ENCODE data around the gene NUMB. TPM values are rescaled to one million over a fixed set of nuclear protein-coding genes. Genes with fewer than 3 reads are reported as not detected.

Gene NUMB
- total and polyA plus RNA-seq, 4 donors: 39.4 to 100 (median 87.8) TPM

DNA sequence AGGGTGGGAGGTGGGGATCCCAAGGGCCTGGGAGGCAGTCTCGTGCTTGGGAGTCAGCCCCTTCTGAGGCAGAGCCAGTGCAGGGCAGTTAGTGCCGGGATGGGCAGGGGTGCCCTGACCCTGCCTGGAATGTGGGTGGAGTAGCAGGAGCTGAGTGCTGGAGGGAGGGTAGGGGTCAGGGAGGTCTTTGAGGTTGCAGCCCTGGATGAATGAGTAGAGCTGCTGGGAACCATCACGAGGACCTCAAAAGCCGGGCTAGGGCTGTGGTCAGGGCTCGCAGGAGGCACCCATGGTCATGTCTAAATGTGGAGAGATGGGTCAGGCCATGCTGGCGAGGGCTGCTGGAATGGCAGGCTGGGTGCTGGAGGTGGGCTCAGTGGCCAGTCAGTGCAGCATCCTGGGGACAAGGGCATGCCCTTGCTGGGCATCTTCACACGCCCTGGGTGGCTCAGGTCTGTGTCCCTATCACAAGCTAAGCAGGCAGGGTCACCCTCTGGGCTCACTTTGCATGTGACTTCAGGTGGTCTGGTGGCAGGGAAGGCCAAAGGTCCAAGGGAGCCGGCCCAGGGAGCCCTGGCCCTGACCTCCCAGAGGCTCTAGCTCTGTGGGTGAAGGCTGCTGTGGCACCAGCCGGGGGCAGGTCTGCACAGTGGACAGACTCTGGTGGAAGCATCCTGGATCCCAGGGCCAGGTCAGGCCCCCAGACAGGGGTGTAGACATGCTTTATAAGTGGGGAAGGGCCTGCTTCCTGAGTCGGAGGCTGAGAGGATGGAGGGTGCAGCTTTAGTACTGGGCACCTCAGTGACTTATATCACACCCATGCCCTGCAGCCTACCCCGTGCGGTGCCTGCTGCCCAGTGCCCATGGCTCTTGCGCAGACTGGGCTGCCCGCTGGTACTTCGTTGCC, 196.6 kb downstream of the NUMB start:
- H3K4me1 ChIP-seq (ENCODE audit: control insufficient read depth in 5 of 5, insufficient read depth in 5 of 5, low read length in 5 of 5): no peaks in the 10 kb centered on the region
- H3K4me3 ChIP-seq: no peak overlapping the region
- ATAC-seq (ENCODE audit: insufficient read depth, low FRiP score) (no peak), DNase-seq (no peak)
- no peak overlapping the region for H3K27ac ChIP-seq (ENCODE audit: low read depth in 1 of 2, low read length in 1 of 2)
- TF ChIP-seq, protein P1, sequence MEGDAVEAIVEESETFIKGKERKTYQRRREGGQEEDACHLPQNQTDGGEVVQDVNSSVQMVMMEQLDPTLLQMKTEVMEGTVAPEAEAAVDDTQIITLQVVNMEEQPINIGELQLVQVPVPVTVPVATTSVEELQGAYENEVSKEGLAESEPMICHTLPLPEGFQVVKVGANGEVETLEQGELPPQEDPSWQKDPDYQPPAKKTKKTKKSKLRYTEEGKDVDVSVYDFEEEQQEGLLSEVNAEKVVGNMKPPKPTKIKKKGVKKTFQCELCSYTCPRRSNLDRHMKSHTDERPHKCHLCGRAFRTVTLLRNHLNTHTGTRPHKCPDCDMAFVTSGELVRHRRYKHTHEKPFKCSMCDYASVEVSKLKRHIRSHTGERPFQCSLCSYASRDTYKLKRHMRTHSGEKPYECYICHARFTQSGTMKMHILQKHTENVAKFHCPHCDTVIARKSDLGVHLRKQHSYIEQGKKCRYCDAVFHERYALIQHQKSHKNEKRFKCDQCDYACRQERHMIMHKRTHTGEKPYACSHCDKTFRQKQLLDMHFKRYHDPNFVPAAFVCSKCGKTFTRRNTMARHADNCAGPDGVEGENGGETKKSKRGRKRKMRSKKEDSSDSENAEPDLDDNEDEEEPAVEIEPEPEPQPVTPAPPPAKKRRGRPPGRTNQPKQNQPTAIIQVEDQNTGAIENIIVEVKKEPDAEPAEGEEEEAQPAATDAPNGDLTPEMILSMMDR (IDR thresholded peaks at IDR 0.05; ENCODE audit: control extremely low read depth, extremely low read depth): no peak
- WGBS, 2 donors: 90 to 93% methylated on average over 15 of the region's 15 CpGs
- no peaks in the 10 kb centered on the region for H3K27me3 ChIP-seq (ENCODE audit: control insufficient read depth in 3 of 3, insufficient read depth in 3 of 3, low read length in 2 of 3)
- no peak overlapping the region for H3K9ac ChIP-seq (ENCODE audit: insufficient read depth in 1 of 2, low read length in 2 of 2)
- no peaks in the 10 kb centered on the region for H3K36me3 ChIP-seq (ENCODE audit: control insufficient read depth in 4 of 4, insufficient read depth in 4 of 4, low read length in 4 of 4)
- H3K9me3 ChIP-seq (ENCODE audit: control insufficient read depth in 4 of 4, insufficient read depth in 3 of 4, low read length in 3 of 4): no peaks in the 10 kb centered on the region

DNA sequence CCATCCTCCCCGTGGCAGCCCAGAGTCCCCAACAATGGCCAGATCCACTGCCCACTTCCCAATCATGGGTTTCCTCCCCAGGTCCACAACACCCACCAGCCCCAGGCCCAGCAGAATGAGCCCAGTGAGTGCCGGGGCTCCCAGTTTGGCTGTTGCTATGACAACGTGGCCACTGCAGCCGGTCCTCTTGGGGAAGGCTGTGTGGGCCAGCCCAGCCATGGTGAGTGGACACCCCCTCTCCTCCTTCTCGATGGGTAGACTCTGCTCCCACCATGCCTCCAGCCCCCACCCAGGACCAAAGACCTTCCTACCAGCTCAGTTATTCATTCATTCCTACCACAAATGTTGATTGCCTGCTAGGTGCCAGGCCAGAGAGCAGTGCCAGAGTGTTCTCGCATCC, 197.3 kb downstream of the NUMB start:
- Histone ChIP-seq H3K9ac (ENCODE audit: insufficient read depth in 1 of 2, low read length in 2 of 2) (no peak overlapping the region), H3K4me1 (ENCODE audit: control insufficient read depth in 5 of 5, insufficient read depth in 5 of 5, low read length in 5 of 5) (no peaks in the 10 kb centered on the region), H3K36me3 (ENCODE audit: control insufficient read depth in 4 of 4, insufficient read depth in 4 of 4, low read length in 4 of 4) (no peaks in the 10 kb centered on the region), H3K9me3 (ENCODE audit: control insufficient read depth in 4 of 4, insufficient read depth in 3 of 4, low read length in 3 of 4) (no peaks in the 10 kb centered on the region), H3K27ac (ENCODE audit: low read depth in 1 of 2, low read length in 1 of 2) (no peak overlapping the region), H3K4me3 (no peak overlapping the region), H3K27me3 (ENCODE audit: control insufficient read depth in 3 of 3, insufficient read depth in 3 of 3, low read length in 2 of 3) (no peaks in the 10 kb centered on the region)
- DNase-seq (no peak), ATAC-seq (ENCODE audit: insufficient read depth, low FRiP score) (no peak)
- TF ChIP-seq, protein P1 (IDR thresholded peaks at IDR 0.05; ENCODE audit: control extremely low read depth, extremely low read depth): no peak
- 78 to 82% methylated on average over 6 of the region's 6 CpGs for WGBS, 2 donors

GRCh38 chr14:73260574-73260973, 197.8 kb downstream of the NUMB start:
- H3K36me3 ChIP-seq (ENCODE audit: control insufficient read depth in 4 of 4, insufficient read depth in 4 of 4, low read length in 4 of 4): no peaks in the 10 kb centered on the region
- H3K27me3 ChIP-seq (ENCODE audit: control insufficient read depth in 3 of 3, insufficient read depth in 3 of 3, low read length in 2 of 3): no peaks in the 10 kb centered on the region
- no peak overlapping the region for H3K27ac ChIP-seq (ENCODE audit: low read depth in 1 of 2, low read length in 1 of 2)
- H3K9ac ChIP-seq (ENCODE audit: insufficient read depth in 1 of 2, low read length in 2 of 2): no peak overlapping the region
- DNase-seq (no peak), ATAC-seq (ENCODE audit: insufficient read depth, low FRiP score) (no peak)
- 83 to 85% methylated on average over 11 of the region's 11 CpGs for WGBS, 2 donors
- no peak overlapping the region for H3K4me3 ChIP-seq
- no peaks in the 10 kb centered on the region for H3K4me1 ChIP-seq (ENCODE audit: control insufficient read depth in 5 of 5, insufficient read depth in 5 of 5, low read length in 5 of 5)
- no peaks in the 10 kb centered on the region for H3K9me3 ChIP-seq (ENCODE audit: control insufficient read depth in 4 of 4, insufficient read depth in 3 of 4, low read length in 3 of 4)
- TF ChIP-seq, protein P1 (IDR thresholded peaks at IDR 0.05; ENCODE audit: control extremely low read depth, extremely low read depth): no peak
